Measurements from ENCODE around the gene SRPX2.

- no peak for TF ChIP-seq CTCF (optimal IDR thresholded peaks at IDR 0.05 in 1 of 3, IDR thresholded peaks at IDR 0.05 in 1 of 3, conservative IDR thresholded peaks at IDR 0.05 in 1 of 3; ENCODE audit: extremely low read depth in 1 of 3, insufficient read depth in 2 of 3, low read length in 3 of 3)
- TF ChIP-seq EZH2 (IDR thresholded peaks at IDR 0.05; ENCODE audit: low read length): no peak
These were observed 3.7 kb downstream of the SRPX2 start for GRCh38 chrX:100647739-100648138.
